Measurements from ENCODE around the gene CPZ.
"Not testable (repeated sequence)": the region's sequence is repeated elsewhere in the genome, so short reads cannot be mapped to it uniquely, and the experiment has no call there.

Gene CPZ

GRCh38 chr4:8557151-8558076, 35.2 kb upstream of the CPZ start:
- no peak for DNase-seq (ENCODE audit: low spot score)

- DNase-seq (ENCODE audit: low spot score), result no peak
Observed at GRCh38 chr4:8558080-8558960, 34.2 kb upstream of the CPZ start.

GRCh38 chr4:8559011-8559410, 33.6 kb upstream of the CPZ start:
- DNase-seq (ENCODE audit: low spot score), result no peak

- no peak for DNase-seq (ENCODE audit: low spot score)
Observed at GRCh38 chr4:8559524-8560264, 32.9 kb upstream of the CPZ start.

GRCh38 chr4:8560265-8561047, 32.1 kb upstream of the CPZ start:
- DNase-seq (ENCODE audit: low spot score), result no peak

GRCh38 chr4:8564595-8564994, 28.0 kb upstream of the CPZ start:
- no peak for DNase-seq (ENCODE audit: low spot score)

- DNase-seq (ENCODE audit: low spot score), result no peak
Observed at GRCh38 chr4:8568068-8568668, 24.4 kb upstream of the CPZ start.

- no peak for DNase-seq (ENCODE audit: low spot score)
Observed at GRCh38 chr4:8570201-8570600, 22.4 kb upstream of the CPZ start.

- no peak for DNase-seq (ENCODE audit: low spot score)
Observed at GRCh38 chr4:8571702-8572685, 20.6 kb upstream of the CPZ start.

- DNase-seq (ENCODE audit: low spot score), result no peak
Observed at GRCh38 chr4:8573266-8573665, 19.3 kb upstream of the CPZ start.

GRCh38 chr4:8574796-8575370, 17.7 kb upstream of the CPZ start:
- no peak for DNase-seq (ENCODE audit: low spot score)

GRCh38 chr4:8575457-8575856, 17.1 kb upstream of the CPZ start:
- no peak for DNase-seq (ENCODE audit: low spot score)

- DNase-seq (ENCODE audit: low spot score), result not testable (repeated sequence)
Observed at GRCh38 chr4:8576591-8576990, 16.0 kb upstream of the CPZ start.

GRCh38 chr4:8577046-8577445, 15.5 kb upstream of the CPZ start:
- DNase-seq (ENCODE audit: low spot score), result no peak

- DNase-seq (ENCODE audit: low spot score), result no peak
Observed at GRCh38 chr4:8577972-8578371, 14.6 kb upstream of the CPZ start.

GRCh38 chr4:8578717-8579116, 13.8 kb upstream of the CPZ start:
- no peak for DNase-seq (ENCODE audit: low spot score)

GRCh38 chr4:8579526-8580320, 12.8 kb upstream of the CPZ start:
- DNase-seq (ENCODE audit: low spot score), result no peak

- no peak for DNase-seq (ENCODE audit: low spot score)
Observed at GRCh38 chr4:8580321-8581093, 12.1 kb upstream of the CPZ start, which contains the start of gene GPR78. Gene GPR78 (plus strand): TSS chr4:8580392. CDS start chr4:8580983, 591 bp downstream.

Data from hematopoietic multipotent progenitor cell treated with erythropoietin and hydrocortisone succinate and interleukin-3 and kit ligand, for 17 days (in vitro differentiated cells).